Ishikawa (cell line): ENCODE results near the gene CALHM3.

Experiments
- MAX ChIP-seq: IDR thresholded peaks from 2 replicates; pipeline ENCODE4 v1.6.1; 2012
- YY1 ChIP-seq: IDR thresholded peaks from 2 replicates; pipeline ENCODE4 v1.6.1; 2012; ENCODE audit warnings: low read depth

GRCh38 chr10:103512591-103513379, 33.7 kb upstream of the CALHM3 start:
- TF ChIP-seq MAX (no peak), YY1 (no peak)
